NCI-H1417 (cell line): ENCODE data around the gene LSR.
"Not testable (repeated sequence)": the region's sequence is repeated elsewhere in the genome, so short reads cannot be mapped to it uniquely, and the experiment has no call there.

Experiments used
- DNase-seq, 3 experiments: peaks; one replicate each; lab custom pipeline; 2025; lab: John Stamatoyannopoulos, UW

The LSR gene

GRCh38 chr19:35286101-35286500 is 37.3 kb downstream of the LSR start:
- not testable (repeated sequence) for DNase-seq

- DNase-seq = no peak
These were observed 38.9 kb downstream of the LSR start for GRCh38 chr19:35287713-35288112.

GRCh38 chr19:35288331-35288730 is 39.5 kb downstream of the LSR start:
- DNase-seq = no peak

DNA sequence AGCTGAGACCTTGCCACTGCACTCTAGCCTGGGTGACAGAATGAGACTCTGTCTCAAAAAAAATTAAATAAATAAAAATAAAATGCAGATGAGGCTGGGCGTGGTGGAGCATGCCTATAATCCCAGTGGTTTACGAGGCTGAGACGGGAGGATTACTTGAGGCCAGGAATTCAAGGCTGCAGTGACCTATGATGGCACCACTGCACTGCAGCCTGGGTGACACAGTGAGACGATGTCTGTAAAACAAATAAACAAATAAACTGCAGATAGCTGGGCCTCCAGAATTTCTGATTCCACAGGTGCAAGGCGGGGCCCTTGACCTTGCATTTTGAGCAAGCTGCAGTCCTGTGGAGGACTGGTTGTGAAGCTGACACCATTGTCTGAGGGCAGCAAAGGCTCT is 40.1 kb downstream of the LSR start:
- DNase-seq = no peak

DNA sequence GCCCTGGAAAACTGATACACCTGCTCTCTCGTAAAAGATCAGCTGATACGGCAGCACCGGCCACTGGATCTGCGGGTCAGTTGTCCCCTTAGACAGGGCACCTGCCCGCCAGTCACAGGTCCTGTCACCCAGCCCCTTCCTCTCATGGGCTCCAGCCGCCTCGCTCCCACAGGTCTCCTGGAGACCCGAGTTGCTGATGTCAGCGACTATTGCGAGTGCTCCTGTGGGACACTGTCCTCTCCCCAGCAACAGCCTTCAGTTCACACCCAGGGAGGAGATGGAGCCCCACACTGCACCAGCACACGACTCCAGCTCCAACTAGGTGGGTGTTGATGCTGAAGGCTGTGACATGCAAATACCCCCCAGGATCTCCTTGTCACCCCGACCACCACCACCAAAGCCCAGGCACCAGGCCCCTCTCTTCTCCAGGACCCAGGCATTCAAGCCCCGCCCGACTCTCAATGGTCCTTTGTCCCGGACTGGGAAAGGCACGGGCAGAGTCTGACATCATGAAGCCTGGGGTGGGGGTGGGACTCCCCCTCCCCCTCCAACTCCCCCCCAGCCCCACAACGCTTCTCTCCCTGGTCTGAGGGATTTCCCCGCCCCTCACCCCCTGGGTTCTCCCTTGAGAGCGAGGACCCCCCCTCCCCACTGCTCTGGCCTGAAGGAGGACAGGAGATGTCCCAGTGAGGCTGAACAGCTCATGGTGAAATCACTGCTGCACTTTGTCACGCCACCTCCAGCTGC is 41.8 kb downstream of the LSR start:
- no peak for DNase-seq

DNA sequence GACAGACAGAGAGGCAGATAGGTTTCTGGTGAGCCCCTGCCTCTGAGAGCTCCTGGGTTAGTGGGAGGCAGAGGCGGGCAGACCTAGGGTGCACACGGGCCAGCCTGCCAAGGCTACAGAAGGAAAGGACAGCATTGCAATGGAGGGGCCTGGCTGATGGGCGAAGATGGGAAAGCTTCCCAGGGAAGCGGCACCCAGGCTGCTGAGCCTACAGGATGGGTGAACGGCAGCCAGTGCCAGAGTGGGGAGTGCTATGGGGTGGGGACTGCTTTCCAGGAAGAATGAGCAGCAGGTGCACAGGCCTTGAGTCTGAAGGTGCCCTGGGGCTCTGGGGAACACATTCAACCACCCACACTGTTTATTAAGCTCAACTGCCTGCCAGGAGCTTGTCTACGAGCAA is 42.5 kb downstream of the LSR start:
- peak in 2 of 3 experiments; percentile 11 to 50 for DNase-seq

- no peak for DNase-seq
These were observed 43.1 kb downstream of the LSR start, which contains the start of gene MAG for GRCh38 chr19:35291916-35292315. Gene MAG (plus strand): TSS chr19:35292161. CDS start chr19:35295409, 3,248 bp downstream.

GRCh38 chr19:35292421-35293362 is 43.9 kb downstream of the LSR start:
- peak in 1 of 3 experiments; percentile 19 for DNase-seq

DNA sequence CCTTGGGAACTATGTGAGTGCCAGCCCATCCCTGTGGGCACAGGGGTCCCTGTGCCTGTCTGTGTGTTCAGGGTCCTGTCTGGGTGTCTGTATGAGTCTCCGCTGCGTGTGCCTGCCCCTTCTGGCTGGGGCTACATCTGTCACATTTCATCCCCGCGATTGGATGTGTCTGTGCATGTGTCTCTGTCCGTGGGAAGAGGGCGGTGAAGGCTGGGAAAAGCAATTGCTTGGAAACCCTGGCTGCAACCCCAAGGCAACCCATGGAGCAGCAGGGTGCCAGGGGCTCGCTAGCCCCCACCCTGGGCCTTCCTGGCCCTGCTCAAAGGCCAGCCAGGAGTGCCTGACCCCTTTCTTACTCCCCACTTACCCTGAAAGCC is 44.5 kb downstream of the LSR start:
- DNase-seq = no peak

DNA sequence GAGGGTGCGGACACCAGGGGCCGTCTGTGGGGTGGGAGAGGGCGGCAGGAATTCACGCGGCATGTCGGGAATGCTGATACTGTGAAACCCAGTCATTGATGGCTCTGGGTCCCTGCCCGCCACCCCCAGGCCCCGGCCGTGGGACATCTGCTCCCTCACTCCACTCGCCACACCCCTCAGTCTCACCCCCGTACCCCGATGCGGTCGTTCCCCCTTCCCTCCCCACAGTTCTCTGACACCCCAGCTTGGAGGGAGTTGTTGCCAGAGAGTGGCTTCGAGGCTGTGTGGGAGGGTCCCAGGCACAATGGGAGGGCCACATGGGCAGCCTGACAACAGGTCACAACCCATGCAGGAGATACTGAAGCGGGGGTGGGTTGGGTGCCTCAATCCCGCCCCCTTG is 45.0 kb downstream of the LSR start:
- no peak for DNase-seq

DNA sequence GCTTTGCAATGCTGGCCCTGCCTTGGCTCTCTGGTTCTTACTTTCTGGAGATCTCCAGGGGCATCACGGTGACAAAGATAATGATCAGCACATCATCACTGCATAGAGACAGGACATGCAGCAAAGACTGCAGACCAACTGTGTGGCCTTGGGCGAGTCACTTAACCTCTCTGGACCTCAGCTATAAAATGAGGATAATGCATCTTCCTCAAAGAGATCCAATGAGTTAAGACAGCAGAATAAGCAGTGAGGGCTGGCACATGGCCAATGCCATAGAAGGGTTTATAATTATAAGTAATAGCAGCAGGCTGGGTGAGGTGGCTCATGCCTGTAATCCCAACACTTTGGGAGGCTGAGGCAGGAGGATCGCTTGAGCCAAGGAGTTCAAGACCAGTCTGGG is 45.5 kb downstream of the LSR start:
- DNase-seq = peak in 1 of 3 experiments; percentile 34

DNA sequence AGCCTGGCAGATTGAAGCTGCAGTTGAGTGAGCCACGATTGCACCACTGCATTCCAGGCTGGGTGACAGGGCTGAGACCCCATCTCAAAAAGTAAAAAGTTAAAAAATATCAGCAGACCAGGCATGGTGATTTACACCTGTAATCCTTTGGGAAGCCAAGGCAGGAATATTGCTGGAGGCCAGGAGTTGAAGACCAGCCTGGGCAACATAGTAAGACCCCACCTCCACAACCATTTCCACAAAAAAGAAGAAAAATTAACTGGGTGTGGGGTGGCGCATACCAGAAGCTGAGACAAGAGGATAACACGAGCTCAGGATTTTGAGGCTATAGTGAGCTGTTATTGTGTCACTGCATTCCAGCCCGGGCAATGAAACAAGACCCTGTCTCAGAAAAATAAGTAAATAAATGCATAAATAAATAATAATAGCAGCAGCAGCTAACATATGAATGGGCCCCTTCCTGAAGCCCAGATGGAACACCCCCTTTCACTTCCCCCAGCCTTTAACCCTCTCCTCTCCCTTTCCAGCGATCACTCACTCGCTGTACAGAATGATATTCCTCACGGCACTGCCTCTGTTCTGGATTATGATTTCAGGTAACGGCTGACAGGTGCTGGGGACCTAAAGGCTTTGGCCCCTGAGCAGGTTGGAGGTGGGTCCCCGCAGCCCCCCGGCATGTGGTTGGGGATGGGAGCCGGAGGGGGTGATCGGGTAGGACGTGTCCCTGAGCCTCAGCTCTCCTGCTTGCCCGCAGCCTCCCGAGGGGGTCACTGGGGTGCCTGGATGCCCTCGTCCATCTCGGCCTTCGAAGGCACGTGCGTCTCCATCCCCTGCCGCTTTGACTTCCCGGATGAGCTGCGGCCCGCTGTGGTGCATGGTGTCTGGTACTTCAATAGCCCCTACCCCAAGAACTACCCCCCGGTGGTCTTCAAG is 46.3 kb downstream of the LSR start:
- DNase-seq = no peak

GRCh38 chr19:35295792-35296462 is 47.1 kb downstream of the LSR start:
- DNase-seq = no peak

DNA sequence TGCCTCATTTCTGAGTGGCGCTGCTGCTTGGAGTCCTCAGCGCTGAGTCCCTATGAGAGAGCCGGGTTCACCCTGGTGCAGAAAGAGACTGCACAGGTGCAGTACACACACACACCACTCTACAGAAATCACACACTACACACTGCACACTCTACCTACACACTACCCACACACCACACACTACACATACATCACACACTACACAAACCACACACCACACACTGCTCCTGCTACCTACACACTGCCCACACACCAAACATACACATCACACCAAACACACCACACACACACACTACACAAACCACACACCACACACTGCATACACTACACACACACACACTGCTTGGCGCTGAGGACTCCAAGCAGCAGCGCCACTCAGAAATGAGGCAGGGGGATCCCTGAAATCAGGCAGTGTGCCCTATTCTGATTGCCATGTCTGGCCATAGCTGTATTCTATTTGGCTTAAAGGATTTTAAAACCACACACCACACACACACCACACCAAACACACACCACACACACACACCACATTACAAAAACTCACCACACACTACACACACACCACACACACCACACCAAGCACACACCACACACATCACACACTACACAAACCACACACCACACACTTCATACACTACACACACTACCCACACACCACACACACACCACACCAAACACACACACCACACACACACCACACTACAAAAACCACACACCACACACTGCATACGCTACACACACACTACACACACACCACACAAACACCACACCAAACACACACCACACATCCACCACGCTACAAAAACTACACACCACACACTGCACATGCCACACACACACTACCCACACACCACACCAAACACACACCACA is 48.1 kb downstream of the LSR start:
- no peak for DNase-seq

DNA sequence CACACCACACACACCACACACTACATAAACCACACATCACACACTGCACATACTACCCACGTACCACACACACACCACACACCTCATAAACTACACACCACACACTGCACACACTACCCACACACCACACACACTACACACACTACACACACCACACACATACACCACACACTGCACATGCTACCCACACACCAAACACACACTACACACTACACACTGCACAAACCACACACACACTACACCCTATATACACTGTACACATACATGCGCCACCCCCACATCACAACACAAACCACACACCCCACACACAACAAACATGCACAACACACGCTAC is 48.7 kb downstream of the LSR start:
- DNase-seq = no peak

DNA sequence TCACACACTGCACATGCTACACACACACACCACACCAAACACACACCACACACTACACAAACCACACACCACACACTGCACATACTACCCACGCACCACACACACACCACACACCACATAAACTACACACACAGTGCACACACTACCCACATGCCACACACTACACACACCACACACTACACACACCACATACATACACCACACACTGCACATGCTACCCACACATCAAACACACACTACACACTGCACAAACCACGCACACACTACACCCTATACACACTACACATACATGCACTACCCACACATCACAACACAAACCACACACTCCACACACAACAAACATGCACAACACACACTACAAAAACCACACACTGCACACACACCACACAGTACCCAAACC is 49.1 kb downstream of the LSR start:
- no peak for DNase-seq

DNA sequence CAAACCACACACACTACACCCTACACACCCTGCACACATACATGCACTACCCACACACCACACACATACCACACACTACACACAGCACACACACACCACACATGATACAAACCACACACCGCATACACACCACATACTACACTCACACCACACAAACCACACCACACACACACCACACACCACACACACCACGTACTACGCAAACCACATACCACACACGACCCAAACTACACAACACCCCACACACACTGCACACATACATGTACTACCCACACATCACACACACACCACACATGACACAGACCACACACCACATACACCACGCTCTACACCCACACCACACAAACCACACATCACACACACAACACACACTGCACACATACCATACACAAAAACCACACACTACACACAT is 49.8 kb downstream of the LSR start:
- DNase-seq = no peak

DNA sequence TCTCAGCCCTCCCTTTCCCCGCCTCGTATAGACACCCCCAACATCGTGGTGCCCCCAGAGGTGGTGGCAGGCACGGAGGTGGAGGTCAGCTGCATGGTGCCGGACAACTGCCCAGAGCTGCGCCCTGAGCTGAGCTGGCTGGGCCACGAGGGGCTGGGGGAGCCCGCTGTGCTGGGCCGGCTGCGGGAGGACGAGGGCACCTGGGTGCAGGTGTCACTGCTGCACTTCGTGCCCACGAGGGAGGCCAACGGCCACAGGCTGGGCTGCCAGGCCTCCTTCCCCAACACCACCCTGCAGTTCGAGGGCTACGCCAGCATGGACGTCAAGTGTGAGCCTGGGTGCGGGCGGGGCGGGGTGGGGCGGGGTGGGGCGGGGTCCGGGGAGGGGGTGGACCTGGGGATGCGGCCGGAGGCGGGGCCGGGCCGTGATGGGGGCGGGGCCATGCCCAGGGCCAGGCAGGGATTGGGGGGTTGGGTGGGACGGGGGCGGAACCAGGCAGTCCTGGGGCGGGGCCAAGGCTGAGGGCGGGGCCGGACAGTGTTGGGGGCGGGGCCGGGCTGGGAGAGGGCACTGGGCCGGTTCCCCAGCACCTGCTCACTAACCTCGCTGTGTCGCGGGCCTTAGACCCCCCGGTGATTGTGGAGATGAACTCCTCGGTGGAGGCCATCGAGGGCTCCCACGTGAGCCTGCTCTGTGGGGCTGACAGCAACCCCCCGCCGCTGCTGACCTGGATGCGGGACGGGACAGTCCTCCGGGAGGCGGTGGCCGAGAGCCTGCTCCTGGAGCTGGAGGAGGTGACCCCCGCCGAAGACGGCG is 50.9 kb downstream of the LSR start:
- DNase-seq = peak in 1 of 3 experiments; percentile 9

- no peak for DNase-seq
These were observed 51.5 kb downstream of the LSR start for GRCh38 chr19:35300339-35300649.

DNA sequence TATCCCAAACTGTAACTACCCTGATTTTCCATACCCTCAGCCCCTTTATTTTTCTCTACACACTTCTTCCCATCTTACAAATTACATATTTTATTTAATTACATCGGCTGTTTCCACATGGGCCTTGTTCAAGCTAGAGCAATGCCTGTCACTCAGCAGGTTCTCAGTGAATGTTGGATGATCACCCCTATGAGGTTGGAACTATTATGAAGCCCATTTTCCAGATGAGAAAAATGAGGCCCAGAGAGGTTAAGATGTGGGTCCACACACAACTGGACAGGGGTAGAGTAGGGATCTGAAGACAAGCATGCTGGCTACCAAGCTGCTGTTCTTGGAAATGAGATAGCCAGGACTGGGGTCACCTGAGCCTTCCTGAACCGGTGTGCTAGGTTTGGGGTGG is 53.2 kb downstream of the LSR start:
- DNase-seq = no peak
